G401.6 (cell line): Measurements from ENCODE around the gene PIK3R1.

Experiments
- FAIRE-seq: peaks from 2 replicates; lab custom pipeline; 2012; peaks lifted over from hg19 to GRCh38; lab: Jason Lieb, UNC

Gene PIK3R1

DNA sequence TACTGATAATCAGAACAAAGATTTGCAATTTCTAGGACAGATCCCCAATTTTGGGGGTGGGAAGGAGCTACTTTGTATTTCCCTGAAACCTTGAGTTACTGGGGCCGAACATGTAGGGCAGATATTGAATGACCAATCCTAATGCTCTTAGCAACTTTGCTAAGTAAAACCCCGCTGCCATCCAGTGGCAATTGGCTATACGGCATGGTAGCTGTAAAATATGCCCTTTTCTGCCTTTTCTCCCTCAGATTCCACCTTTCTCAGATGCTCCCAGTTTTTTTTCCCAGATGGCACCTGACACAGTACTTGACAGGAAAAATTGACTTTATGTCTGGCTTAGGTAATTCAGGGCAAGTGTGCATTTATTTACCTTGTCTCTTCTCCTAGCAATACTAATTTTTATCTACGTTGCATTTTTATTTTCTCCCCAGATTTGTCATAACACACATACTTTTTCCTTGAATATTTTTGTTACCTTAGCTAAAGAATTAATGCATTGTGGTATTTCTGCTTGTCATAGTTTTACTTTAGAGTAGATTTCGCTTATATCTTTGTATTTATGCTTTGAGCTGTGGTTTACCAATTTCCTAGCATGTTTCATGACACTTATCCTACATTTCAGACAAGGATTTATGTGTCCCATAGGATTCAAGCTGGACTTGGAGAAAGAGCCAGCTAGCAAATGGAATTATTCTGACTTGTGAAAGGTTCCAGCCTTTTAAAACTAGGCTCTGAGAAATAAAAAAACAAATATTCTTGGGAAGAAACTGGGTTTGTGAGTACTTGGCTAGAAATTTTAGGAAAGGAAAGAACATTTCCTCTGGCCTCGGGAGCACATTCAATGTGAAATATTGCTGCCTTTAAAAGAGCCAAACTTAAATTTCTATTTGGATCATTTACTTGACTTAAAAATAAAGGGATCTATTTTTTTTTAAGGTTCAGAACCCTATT is 37.4 kb downstream of the PIK3R1 start:
- no peak for FAIRE-seq

DNA sequence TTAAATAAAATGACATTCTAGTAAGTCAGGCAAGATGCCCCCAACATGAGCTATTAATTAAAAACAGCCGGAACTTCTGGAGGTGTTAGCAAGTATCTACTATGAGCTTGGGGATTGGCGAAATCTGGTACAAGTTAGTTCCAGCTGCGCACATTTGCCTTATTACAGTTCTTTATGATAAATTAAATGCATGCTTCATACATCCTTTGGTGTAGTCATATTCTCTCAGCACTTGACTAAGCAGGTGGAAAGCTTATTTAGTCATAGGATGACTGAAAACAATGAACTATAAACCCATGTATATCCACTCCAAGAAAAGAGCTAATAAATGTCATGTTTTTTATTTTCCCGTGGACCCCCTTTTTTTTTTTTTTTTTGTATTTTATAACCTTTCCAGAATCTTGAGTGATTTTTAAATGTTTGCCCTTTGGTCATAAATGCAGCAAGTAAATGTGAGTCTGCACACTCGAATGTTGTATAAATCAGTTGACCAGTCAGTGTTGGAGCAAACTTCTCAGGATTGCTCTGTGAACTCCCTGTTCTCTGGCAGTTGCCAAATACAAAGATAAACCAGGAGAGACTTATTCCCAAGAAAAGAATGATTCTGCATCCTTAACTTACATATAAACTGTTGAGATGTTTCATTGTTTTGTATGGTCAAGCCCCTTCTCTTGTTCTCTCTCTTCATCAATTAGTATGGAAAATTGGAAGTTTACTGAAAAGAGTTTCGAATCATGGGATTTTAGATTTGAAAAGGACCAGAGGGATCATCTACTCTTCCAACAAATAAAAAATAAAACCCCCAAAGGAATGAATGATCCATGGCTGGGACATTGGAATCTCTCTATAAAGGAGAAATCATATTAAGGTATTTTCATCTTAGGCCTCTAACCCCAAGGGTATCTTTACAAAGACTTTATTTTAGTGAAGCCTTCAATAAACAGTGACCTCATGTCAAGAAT is 38.3 kb downstream of the PIK3R1 start:
- FAIRE-seq: no peak

DNA sequence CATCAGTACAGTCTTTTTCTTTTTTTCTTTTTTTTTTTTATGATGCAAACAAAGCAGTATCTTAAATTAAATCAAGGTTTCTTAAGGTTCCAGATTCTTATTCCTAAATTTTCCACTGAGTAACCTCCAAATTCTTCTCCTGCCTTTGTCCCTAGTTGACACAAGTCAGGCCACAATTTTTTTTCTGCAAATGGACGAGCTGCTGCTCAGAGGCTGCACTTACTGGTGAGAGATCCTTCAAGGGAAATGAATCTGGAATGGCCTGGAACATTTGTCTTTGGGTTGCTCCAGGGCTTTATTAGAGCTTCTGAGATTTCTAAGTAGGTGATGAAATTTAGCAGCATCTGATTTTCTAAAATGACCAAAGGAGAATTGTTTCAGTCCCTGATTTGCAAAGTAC is 39.3 kb downstream of the PIK3R1 start:
- no peak for FAIRE-seq

DNA sequence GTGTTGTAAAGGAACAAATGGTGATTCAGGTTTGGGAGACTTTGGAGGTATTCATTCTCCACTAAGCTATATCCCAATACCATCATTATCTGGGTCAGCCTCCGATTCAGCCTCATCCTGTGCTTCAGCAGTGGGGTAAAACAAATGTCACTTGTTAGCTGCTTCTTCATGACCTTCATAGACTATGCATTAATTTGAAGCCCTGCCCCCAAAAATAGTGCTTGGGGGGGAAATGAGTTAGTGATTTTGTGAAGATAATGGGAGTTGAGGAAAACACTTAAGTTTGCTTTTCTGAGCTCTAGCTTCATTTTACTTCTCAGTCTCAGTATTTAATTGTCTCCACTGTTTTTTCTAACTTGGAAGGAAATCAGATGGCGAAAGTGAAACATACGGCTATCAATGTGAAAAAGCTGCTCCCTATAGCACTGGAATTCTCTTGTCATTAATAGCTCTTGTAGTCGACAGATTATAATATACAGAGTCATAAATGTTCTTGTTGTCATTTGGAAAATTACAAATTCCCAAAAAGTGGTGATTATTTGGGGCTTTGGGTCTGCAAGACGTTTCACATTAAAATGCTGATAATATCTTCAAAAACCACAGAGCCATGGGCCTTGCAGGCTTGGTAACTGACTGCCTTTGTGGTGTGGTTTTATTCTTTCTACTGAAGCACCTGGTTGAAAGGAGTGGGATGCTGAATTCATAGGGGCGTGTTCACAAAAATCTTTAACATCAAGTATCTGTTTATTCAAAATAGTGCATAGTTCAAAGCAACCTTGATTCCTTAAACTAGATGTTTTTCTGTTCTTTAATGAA is 40.0 kb downstream of the PIK3R1 start:
- FAIRE-seq: no peak

DNA sequence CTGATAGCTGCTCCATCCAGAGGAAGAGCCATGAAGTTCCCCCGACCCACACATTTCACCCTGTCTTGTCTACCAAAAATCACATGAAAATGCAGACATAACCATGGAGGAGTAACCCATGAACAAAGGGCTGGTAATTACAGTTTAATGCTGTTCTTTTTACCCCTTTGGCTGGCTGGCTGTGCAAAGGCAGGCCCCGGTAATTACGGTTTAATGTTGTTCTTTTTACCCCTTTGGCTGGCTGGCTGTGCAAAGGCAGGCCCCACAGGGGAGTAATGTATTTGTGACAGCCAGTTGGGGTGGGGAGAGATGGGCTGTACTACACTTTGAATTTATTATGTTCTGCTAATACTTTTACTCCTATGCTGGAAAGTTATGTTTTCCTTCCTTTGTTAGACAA is 41.7 kb downstream of the PIK3R1 start:
- FAIRE-seq: no peak

DNA sequence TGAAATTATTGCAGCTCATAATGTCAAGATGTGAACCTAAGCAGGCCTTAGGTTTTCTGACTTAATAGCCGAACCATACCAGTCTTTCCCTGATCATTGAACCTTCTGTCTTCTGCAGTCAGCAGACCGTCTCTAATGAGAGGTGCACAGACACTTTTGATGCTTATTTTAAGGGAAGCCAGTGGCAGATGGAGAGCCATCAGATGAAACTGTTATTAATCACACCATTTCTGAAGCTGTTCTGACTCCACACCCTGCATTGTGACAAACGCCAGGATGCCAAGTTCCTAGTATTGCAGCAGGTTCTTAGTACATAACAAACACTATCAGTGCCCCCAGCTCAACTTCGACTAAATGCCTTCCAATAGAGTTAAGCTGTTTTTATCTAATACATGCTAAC is 43.0 kb downstream of the PIK3R1 start:
- no peak for FAIRE-seq

DNA sequence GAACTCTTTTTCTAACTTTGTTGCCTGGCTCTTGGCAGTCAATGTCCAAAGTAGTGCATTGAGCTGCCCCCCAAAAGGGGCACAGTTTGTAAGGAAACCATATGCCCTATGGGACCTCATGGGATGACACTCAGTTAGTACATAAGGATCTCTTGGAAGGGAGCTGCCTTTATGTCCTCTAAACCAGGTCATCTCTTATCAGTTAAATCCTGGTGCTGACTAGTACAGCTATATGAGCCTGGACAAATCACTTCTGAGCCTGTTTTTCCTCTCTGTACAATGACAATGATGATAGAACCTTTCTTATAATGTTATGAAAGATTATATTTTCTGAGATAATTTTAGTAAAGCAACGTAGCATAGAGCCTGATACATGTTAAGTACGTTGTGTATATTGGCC is 44.1 kb downstream of the PIK3R1 start:
- no peak for FAIRE-seq

DNA sequence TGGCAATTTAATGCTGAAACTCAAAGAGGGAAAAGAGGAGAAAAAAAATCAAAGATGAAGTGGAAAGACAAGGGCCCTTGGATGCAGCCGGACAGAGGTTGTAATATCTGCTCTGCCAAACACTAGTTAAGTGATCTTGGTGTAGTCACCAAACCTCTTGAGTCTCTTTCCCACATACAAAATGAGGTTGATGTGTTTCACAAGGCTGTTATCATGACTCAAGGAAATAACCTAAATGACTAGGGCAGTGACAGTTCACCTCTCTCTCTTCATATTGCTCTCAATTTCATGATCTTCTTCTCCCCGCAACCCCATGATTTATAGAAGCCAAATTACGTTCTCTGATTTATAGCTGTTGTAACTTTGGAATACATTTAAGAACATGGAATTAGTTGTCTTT is 44.9 kb downstream of the PIK3R1 start:
- FAIRE-seq: no peak

DNA sequence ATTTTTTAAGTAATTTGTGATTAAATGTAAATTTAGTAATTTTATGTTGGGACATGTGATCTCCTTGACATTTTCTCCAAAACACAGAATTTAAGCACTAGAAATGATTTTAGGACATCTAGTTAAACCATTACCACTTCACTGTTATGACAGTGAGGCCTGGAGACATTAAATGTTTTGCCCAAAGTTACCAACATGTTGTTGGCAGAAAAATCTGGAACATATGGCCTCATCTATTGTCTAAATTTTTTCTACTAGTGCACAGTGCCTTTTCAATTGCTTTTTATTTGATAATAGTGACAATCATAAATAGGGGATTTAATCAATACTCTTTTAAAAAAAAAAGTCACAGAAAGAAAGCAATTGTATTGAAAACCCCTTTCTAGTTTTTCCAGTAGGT is 45.6 kb downstream of the PIK3R1 start:
- FAIRE-seq: no peak

DNA sequence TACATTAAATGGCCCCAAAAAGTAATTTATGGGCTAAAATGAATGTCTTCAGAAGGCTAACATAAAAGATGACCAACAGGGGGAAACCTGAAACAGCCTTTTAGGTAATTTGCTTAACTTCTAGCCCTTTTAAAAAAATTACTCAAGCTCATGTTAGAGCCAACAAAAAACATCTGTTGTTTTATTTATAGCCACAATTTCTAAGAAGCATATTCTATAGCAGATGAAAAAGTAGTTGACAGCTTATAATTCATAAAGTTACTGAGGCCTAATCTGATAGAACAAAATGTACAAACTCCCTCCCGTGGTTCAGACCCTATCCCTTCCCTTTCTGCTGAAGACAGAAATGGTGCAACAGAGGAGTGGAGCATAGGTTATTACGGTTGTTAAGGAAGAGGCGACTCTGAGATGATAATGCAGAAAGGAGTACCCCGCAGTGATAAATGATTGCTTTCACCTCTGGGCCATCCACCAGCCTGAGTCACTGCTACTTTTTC is 46.1 kb downstream of the PIK3R1 start:
- FAIRE-seq: no peak

DNA sequence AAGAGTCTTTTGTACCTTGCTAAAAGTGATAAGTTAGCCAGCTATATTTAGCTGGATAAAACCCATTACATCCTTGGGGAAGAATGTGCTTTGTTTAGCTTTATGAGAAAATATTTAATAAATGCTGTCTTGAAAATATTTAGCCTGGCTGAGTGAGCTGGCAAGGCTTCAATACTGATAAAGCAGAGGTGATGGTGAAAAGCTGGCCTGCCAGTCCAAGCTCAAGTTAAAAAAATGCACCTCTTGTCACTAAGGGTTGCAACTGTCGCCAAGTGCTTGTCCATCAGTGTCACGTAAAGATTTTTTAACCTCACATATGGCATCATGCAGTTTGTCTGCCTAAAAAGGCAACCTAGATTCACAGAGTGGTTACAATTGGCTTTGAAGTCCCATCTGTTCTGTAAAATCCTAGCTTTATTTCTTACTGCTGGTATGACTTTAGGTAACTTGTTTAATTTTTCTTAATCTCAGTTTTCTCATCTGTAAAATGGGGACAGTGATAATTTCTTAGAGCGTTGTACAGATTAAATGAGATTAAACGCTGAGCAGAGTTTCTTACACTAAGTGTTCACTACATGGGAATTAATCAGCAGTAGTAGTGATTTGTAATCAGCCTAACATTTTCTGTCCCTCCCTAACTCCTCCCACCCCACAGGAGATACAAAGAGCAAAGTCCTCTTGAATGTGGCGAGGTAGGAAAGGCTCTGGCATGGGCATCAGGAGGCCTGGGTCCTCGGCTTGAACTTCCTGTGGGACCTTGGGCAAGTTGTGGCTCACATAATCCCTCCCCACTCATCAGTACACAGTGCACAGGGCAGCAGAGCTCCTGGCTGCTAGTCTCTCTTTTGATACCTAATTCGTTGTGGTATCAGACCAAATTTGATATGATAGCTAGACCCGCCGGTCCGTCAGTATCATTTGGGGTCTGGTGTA is 48.7 kb downstream of the PIK3R1 start:
- FAIRE-seq: no peak

DNA sequence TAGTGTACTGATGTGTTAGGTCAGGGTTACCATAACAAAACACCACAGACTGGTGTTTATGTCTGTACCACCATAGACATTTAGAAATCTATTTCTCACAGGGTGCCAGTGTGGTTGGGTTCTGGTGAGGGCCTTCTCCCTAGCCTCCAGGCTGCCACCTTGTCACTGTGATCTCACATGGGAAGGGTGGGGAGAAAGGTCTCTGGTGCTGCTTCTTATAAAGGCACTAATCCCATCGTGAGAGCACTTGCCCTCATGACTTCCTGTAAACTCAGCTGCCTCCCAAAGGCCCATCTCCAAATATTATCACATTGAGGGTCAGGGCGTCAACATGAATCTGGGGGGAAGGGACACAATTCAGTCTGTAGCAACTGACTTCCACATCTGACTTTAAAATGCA is 49.8 kb downstream of the PIK3R1 start:
- no peak for FAIRE-seq

DNA sequence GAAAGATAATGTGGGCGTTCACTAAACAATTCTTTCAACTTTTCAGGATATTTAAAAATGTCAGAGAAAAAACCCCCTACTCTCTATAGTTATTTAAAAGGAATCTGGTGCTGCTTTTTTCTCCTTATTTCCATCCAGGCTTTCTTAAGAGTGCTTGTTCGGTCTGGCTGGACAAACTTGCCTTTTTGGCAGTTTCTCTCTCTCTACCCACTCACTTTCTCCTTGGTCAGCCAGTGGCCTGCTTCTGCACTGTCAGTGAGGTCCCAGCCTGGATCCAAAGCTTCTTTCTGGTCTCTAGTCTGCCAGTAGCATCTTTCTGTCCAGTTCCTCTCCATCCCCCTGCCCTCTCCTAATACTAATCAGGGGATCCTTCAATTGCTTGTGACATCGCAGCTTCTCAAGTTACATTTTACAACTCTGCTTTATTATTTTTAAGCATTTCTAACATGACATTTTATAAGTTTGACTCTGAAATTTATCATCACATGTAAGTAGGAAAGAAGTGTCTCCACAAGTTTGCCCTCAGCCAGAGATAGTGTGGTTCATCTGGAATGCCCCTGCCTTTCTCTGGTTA is 50.4 kb downstream of the PIK3R1 start:
- FAIRE-seq: no peak

DNA sequence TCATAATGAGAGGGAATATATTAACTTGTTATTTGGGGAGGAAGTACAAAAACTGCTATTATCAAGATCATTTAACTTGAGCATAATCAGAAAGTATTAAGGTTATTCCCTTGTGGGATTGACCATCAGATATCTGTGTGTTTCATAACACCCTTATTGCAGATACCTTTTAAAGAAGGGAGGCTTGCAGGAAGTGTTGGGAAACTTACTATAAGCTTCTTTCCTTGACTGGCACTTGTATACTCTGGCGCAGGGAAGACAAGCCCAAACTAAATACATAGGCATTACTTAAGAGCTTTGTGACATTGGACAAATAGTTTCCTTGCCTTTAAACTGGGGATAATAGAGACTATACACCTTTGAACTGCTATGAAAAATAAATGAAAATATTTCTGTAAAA is 50.9 kb downstream of the PIK3R1 start:
- no peak for FAIRE-seq

DNA sequence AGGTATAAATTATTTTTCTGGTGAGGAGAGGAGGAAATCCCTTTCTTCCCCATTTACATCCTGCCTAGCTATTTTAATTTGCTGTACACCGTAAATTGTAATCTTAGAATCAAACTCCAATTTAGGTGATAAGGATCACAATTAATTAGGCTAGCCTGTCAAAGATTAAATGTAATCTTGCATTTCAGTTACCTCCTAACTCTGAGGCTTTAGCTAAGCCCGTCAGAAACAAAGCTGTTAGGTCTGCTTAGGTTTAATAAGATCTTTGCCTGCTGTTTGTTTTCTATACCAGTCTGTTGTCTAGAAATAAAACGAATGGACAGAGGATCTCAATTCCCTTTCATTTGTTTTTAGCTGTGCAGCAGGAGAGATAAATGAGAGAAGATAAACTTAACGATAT is 51.5 kb downstream of the PIK3R1 start:
- FAIRE-seq: no peak

DNA sequence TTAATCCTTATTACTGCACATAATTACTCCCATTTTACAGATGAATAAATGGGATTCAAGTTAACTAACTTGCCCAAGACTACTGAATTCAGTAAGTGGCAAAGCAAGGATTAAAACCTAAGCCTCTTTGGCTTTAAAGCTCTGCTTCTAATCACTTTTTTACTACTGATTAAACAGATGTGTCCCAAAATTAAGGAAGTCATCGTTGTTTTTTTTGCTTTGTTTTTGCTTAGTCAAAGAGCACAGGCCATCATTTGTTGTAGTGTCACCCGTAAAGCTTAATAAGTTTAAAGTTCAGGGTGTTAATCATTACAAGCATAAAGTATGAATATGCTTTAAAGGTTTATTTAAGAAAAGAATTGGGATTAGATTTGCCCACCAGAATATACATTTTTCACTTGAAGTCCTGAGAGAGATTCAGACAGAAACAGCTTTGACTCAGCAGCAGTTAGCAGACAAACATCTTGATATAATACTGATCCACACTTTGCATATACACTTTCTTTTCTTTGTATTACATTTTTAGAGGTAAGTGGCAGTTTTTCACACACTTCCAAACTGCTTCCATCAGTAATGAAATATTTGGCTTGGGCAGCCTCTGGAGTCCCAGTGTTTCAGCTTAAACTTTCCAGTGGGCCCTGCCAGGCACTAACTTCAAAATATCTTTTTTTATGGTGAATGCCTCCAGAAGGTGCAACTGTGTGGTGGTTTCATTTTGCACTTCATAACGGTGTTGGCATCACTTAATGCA is 52.7 kb downstream of the PIK3R1 start:
- no peak for FAIRE-seq

DNA sequence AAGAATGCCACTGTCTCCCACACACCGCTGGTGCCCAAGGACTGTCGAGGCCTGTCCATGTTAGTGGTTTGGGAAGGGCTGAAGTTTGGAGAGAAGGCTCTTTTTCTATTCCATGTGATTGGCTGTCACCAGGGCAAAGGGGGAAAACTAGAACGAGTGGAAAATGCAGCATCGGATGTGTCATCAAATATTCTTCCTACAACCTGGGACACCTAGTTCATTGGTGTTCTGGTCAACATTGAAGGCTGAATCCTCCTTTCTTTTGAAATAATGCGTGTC is 53.2 kb downstream of the PIK3R1 start:
- FAIRE-seq: no peak

DNA sequence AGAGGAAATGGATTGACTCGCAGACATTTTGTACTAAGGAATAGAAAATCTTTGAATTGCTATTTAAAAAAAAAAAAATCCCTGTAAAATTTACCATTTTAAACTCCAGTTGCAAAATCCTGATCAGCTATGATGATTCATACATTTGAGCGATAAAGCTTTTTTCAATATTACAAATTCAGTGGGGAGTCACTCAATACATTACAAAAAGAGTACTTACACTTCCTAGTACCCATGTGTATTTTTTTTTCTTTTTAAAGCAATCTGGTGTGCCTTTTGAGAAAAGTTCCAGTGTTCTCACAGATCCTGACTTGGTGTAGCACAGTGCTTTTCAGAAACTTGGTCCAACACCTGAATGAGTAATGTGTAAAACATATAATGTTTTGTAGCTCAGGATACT is 54.3 kb downstream of the PIK3R1 start:
- no peak for FAIRE-seq

DNA sequence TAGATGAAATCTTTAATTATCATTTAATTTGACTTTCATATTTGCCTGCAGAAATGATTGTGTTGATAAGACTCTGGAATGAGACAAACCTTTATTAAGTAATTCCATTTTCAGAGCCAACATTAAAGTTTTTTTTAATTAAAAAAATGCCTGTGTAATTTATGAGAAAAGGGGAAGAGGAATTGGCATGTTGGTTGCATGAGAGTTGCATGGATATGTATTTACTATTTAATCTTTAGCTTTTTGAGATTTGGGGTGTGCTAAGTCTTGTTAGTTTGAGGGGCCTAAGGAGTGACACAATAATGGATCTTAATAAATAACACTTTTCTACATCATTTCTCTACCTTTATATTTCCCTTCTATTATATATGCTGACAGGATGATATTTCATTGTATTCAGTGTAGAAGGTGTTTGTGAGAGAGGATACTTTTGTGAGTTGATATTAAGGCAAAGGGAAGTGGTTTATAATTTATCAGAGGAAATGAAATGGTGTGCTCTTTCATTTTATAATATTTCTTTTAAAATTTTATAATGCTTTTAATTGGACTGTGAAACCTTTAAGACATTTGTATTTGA is 54.9 kb downstream of the PIK3R1 start:
- FAIRE-seq: no peak

DNA sequence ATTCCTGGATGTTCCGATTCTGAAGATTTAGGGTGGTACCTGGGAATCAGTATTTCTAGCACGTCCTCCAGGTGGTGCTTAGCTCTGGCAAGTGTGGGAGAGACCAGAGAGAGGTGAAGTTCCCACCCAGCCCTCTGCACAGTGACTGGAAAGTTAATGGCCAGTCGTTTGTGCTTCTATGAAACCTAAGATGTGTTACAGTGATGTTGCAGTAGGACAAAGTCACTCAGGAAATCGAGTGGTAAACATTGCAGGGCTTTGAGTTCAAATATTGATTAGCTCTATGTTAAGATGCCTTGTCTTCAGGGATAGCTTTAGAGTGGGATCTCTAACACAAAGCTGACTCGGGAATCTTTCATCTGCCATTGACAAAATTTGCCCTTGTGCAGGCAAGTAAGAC is 55.6 kb downstream of the PIK3R1 start:
- FAIRE-seq: no peak
